GM12878 (cell line): ENCODE data around the gene CCDC88C. TPM values are rescaled to one million over a fixed set of nuclear protein-coding genes. Genes with fewer than 3 reads are reported as not detected.

Experiments used
- ATAC-seq: fragments of 200-7000 bp; cut with Tn5 transposase; 3 replicates; pipeline ENCODE4 v1.9.1; 2020; ENCODE audit warnings: mild to moderate bottlenecking, moderate library complexity
- BruUV-seq: library from RNA; stranded (reverse); fragments of 400-500 nt; replicated peaks from 2 replicates; lab custom pipeline; 2021; lab: Mats Ljungman, UMichigan
- CTCF ChIA-PET: fragments of 300-600 bp; sonication (Branson Sonifier 250); formaldehyde crosslinking; extraction: SDS; loops from one replicate; lab custom pipeline; 2021; ENCODE audit warnings: inconsistent platforms; lab: Yijun Ruan, JAX
- POLR2A ChIA-PET: fragments of 350-600 bp; formaldehyde crosslinking; extraction: SDS; loops from one replicate; lab custom pipeline; 2021; ENCODE audit warnings: inconsistent platforms; lab: Charles Lee
- RAD21 ChIA-PET: fragments of 300-600 bp; sonication (Branson Sonifier 250); formaldehyde crosslinking; loops from one replicate; lab custom pipeline; 2023; ENCODE audit warnings: antibody characterized with exemption; ENCODE audit not compliant: unreplicated experiment; lab: Charles Lee
- SMC1A ChIA-PET: fragments of 300-600 bp; sonication (Branson Sonifier 250); formaldehyde crosslinking; loops from one replicate; lab custom pipeline; 2023; ENCODE audit not compliant: unreplicated experiment, uncharacterized antibody; lab: Charles Lee
- DNase-seq: peaks from one replicate; pipeline ENCODE4 v3.0.0-alpha.2; 2011; ENCODE audit warnings: low read depth, low spot score
- FAIRE-seq: peaks from 3 replicates; lab custom pipeline; 2011; peaks lifted over from hg19 to GRCh38; lab: Jason Lieb, UNC
- H2AFZ ChIP-seq: 2 replicates; pipeline ENCODE4 v1.6.0; 2011; ENCODE audit warnings: low read depth, low read length, control low read depth; ENCODE audit not compliant: control insufficient read depth
- H3K27ac ChIP-seq: 2 replicates; pipeline ENCODE4 v1.5.1; 2011; ENCODE audit warnings: control low read depth; ENCODE audit not compliant: control insufficient read depth, insufficient read depth
- H3K27me3 ChIP-seq, 2 experiments: replicated peaks in 1 of 2; 2 replicates each; pipeline versions ENCODE4 v1.6.0 to v1.6.1; 2011; ENCODE audit warnings: low read length in 1 of 2; ENCODE audit not compliant: control insufficient read depth in 2 of 2, insufficient read depth in 2 of 2
- H3K36me3 ChIP-seq, 2 experiments: 2 replicates each; pipeline ENCODE4 v1.5.1; 2011; ENCODE audit warnings: low read length in 1 of 2; ENCODE audit not compliant: control insufficient read depth in 2 of 2, insufficient read depth in 2 of 2
- H3K4me1 ChIP-seq: 2 replicates; pipeline ENCODE4 v1.6.1; 2011; ENCODE audit warnings: mild to moderate bottlenecking, low read length, moderate library complexity, mixed read lengths; ENCODE audit not compliant: control insufficient read depth, insufficient read depth
- H3K4me2 ChIP-seq: 2 replicates; pipeline ENCODE4 v1.6.0; 2011; ENCODE audit warnings: control low read depth; ENCODE audit not compliant: control insufficient read depth, insufficient read depth
- H3K4me3 ChIP-seq: fragments of 200-600 bp; sonication (generic); 2 replicates; pipeline ENCODE4 v1.5.1; 2016
- H3K79me2 ChIP-seq: 2 replicates; pipeline ENCODE4 v1.6.0; 2011; ENCODE audit warnings: low read length; ENCODE audit not compliant: control insufficient read depth, insufficient read depth
- H3K9ac ChIP-seq: 2 replicates; pipeline ENCODE4 v1.8.0; 2011; ENCODE audit warnings: low read length, control low read depth, mixed read lengths; ENCODE audit not compliant: control insufficient read depth, insufficient read depth
- H3K9me3 ChIP-seq: replicated peaks from 3 replicates; pipeline ENCODE4 v1.5.1; 2011; ENCODE audit warnings: mild to moderate bottlenecking, low read length; ENCODE audit not compliant: control insufficient read depth, insufficient read depth
- H4K20me1 ChIP-seq: 2 replicates; pipeline ENCODE4 v1.6.0; 2011; ENCODE audit not compliant: control insufficient read depth, insufficient read depth
- JUND ChIP-seq: IDR thresholded peaks from 2 replicates; pipeline ENCODE4 v1.6.1; 2012; ENCODE audit warnings: low read depth, mild to moderate bottlenecking, low read length, improper control_type of control experiment, moderate library complexity
- RAD51 ChIP-seq: fragments of 450-650 bp; IDR thresholded peaks from 2 replicates; pipeline ENCODE4 v1.6.1; 2016; ENCODE audit warnings: moderate library complexity, mild to moderate bottlenecking, inconsistent platforms
- SMAD5 ChIP-seq: IDR thresholded peaks from 2 replicates; pipeline ENCODE4 v1.6.1; 2016; ENCODE audit warnings: antibody characterized with exemption, low read depth
- WGBS: methylation state at CpG from one replicate; pipeline ENCODE4 v1.1.6; 2016; ENCODE audit warnings: low lambda C conversion rate; ENCODE audit not compliant: insufficient replicate concordance, insufficient coverage; ENCODE audit errors: missing lambda C conversion rate; 5-methylcytosine and 5-hydroxymethylcytosine counted together
- in situ Hi-C: fragments of 300-500 bp; cut with MboI; formaldehyde crosslinking; loops from 9 replicates; pipeline ENCODE4 v1.14.3; 2018; ENCODE audit warnings: mixed read lengths
- intact Hi-C: fragments of 100-400 bp; cut with micrococcal nuclease; formaldehyde crosslinking; loops from one replicate; pipeline ENCODE4 v1.14.2; 2022; ENCODE audit not compliant: unreplicated experiment
- polyA plus RNA-seq, 11 experiments: library from polyadenylated mRNA; depleted of rRNA in 4 of 11; unstranded in 6 of 11; stranded (reverse) in 5 of 11; fragments of >200 nt; fragmentation: Nextera tagmentation in 4 of 11; fragmentation: Illumina TruSeq in 1 of 11; extraction: Ambion mirVana in 4 of 11; extraction: Trizol in 1 of 11; gene quantifications; 1 replicate in 1 of 11; 2 replicates in 10 of 11; pipeline versions ENCODE4 v1.2.1 to v1.2.3, GENCODE V29; 2011 to 2016; ENCODE audit warnings: inconsistent platforms in 2 of 11, missing spikeins in 2 of 11, low read depth in 1 of 11
- total RNA-seq, 4 experiments: library from RNA; depleted of rRNA in 3 of 4; stranded (reverse); fragments of >200 nt in 3 of 4; fragmentation: Illumina TruSeq in 1 of 4; extraction: Trizol in 1 of 4; gene quantifications; 2 replicates each; pipeline versions ENCODE4 v1.2.1 to v1.2.3, GENCODE V29; 2013 to 2021
- TF ChIP-seq, protein P1 (sequence below): fragments of 450-650 bp; IDR thresholded peaks from 2 replicates; pipeline ENCODE4 v1.6.1; 2018; ENCODE audit warnings: borderline replicate concordance, mild to moderate bottlenecking; ENCODE audit not compliant: partially characterized antibody
- TF ChIP-seq, protein P2 (sequence below): IDR thresholded peaks from 2 replicates; pipeline ENCODE4 v1.6.1; 2011; ENCODE audit warnings: low read depth, low read length, improper control_type of control experiment, borderline replicate concordance

Gene CCDC88C
- total and polyA plus RNA-seq, 10 of the 15 experiments (the other 5 are each of a cell fraction or from before 2014, with no cell fraction given) = 4.0 to 79.6 (median 36.6) TPM

DNA sequence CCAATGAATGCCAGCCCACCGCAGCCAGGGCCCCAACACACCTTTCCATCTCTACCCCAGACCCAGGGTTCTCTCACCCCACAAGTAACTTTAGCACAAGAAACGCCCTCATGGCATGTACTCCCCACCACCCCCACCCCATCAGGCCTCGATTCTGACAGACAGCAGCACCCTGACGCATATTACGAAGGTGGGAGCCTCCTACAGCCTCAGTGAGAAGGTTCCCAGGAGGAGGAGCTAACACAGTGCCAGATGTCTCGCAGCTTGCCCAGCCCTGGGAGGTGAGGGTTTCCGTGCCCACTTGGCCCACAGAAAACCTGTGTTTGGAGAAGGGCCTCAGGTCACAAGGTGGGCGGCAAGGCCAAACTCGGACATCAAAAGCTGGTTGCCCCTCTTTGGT lies 32.4 kb downstream of the CCDC88C start:
- ATAC-seq (no peak), FAIRE-seq (no peak), DNase-seq (no peak)
- BruUV-seq = no TSS peak
- H3K9me3 ChIP-seq = no peaks in the 10 kb centered on the region
- 79% methylated on average over 9 of the region's 9 CpGs for WGBS
- peaks cover 14 to 29% of the 10 kb centered on the region in 2 experiments for H3K36me3 ChIP-seq
- POLR2A ChIA-PET = interaction anchor here (4.2 kb wide), 1 partner anchor 14 kb away, joined by 18 read pairs; no protein-coding TSS in a partner anchor
- RAD21 ChIA-PET = no interaction called here
- H3K9ac ChIP-seq = no peak overlapping the region
- no peak overlapping the region for H3K4me3 ChIP-seq
- in situ Hi-C loops = no loop called here
- TF ChIP-seq JUND = no peak
- TF ChIP-seq, protein P1, sequence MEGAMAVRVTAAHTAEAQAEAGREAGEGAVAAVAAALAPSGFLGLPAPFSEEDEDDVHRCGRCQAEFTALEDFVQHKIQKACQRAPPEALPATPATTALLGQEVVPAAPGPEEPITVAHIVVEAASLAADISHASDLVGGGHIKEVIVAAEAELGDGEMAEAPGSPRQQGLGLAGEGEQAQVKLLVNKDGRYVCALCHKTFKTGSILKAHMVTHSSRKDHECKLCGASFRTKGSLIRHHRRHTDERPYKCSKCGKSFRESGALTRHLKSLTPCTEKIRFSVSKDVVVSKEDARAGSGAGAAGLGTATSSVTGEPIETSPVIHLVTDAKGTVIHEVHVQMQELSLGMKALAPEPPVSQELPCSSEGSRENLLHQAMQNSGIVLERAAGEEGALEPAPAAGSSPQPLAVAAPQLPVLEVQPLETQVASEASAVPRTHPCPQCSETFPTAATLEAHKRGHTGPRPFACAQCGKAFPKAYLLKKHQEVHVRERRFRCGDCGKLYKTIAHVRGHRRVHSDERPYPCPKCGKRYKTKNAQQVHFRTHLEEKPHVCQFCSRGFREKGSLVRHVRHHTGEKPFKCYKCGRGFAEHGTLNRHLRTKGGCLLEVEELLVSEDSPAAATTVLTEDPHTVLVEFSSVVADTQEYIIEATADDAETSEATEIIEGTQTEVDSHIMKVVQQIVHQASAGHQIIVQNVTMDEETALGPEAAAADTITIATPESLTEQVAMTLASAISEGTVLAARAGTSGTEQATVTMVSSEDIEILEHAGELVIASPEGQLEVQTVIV = no peak
- no peak for TF ChIP-seq SMAD5
- TF ChIP-seq, protein P2, sequence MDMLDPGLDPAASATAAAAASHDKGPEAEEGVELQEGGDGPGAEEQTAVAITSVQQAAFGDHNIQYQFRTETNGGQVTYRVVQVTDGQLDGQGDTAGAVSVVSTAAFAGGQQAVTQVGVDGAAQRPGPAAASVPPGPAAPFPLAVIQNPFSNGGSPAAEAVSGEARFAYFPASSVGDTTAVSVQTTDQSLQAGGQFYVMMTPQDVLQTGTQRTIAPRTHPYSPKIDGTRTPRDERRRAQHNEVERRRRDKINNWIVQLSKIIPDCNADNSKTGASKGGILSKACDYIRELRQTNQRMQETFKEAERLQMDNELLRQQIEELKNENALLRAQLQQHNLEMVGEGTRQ = no peak
- TF ChIP-seq RAD51 = no peak
- H3K4me1 ChIP-seq = peaks cover 62% of the 10 kb centered on the region
- H3K27ac ChIP-seq = no peak overlapping the region
- no peaks in the 10 kb centered on the region for H3K27me3 ChIP-seq
- peaks cover 94% of the 10 kb centered on the region for H3K79me2 ChIP-seq
- no peak overlapping the region for H3K4me2 ChIP-seq
- H2AFZ ChIP-seq = no peak overlapping the region
- SMC1A ChIA-PET = interaction anchor here (1.2 kb wide), 1 partner anchor 11 kb away, joined by 3 read pairs; no protein-coding TSS in a partner anchor
- CTCF ChIA-PET = no interaction called here
- intact Hi-C loops = no loop called here
- peaks cover 12% of the 10 kb centered on the region; the same call in 1 of the 2 replicates for H4K20me1 ChIP-seq
